GM18868 (cell line): ENCODE measurements around the gene EXOC3L2.

Experiments used
- ATAC-seq: cut with Tn5 transposase; IDR thresholded peaks from one replicate; pipeline ENCODE4 v1.9.1; 2021; ENCODE audit warnings: mild to moderate bottlenecking, moderate library complexity; ENCODE audit not compliant: unreplicated experiment

EXOC3L2 gene

GRCh38 chr19:45163751-45164460, 81.3 kb downstream of the EXOC3L2 start:
- no peak for ATAC-seq

DNA sequence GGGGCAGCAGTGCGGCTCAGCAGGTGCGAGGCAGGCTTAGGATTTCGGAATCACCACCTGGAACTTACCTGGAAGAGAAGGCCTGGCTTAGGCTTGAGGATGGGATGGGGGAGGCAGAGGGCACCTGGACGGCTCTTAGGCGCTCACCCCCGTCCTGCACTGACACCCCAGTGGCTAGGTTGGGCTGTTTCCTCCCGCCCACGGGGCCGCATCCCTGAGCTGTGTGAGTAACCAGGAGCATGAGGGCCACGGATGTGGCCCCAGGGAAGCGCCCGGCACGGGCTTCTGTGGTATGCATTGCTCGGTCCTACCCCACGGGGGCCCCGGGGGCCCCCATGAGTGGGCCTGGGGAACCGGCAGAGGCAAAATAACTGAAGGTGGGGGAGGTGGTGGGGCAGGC, 82.1 kb downstream of the EXOC3L2 start:
- no peak for ATAC-seq

DNA sequence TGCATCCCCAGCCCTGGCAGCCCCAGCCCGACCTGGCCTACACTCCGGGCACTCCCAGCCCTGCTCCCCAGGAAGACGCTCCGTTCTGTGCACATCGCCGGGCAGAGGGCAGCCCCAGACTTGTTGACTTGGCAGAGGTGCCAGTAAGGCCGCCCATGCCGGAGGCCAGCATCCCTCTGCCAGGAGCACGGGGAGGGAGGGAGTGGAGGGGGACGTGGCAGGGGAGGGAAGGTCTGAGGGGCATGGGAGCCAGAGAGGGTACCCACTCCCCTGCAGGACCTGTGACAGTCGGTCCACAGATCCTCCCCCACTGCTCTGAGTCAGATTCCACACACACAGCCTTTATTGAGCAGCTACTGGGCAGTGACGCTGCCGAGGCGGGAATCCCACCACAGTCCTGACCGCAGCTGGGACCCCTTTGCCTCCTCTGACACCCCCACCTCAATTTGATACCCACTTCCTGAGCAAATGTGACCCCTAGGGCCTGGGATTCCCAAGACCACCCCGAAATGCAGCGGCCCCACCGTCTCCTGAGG, 82.5 kb downstream of the EXOC3L2 start:
- no peak for ATAC-seq
